ENCODE results near the gene SOX5.

SOX5 gene

DNA sequence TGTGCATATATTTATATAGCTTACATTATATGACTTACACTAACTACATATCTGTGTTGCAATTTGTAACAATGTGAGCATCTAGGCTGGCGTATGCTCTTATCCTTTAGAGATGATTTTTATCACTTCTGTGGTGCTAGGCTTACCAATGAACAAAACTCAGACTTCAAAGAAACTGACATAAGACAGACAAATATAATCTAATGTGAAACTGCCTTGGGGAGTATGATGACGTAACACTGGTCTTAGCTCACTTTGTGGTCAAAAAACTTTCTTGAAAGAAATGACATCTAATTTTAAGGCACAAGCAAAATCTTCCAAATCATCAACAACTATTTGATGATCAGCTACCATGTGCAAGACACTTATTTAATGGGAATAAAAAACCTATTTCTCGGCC, 50.0 kb downstream of the SOX5 start:
- Histone ChIP-seq H2AK5ac (ENCODE audit: low read length, severe bottlenecking) (no peak overlapping the region), H2BK5ac (ENCODE audit: low read depth, low read length, poor library complexity, severe bottlenecking) (no peak overlapping the region), H2AFZ (ENCODE audit: low read depth, low read length) (no peak overlapping the region), H3K79me1 (replicated peaks; ENCODE audit: low read length, poor library complexity, severe bottlenecking) (no peaks in the 10 kb centered on the region), H3K36me3 (ENCODE audit: control insufficient read depth in 1 of 2, insufficient read depth in 2 of 2, low read depth in 1 of 2, low read length in 2 of 2) (no peaks in the 10 kb centered on the region), H3K27me3 (ENCODE audit: control insufficient read depth in 1 of 2, insufficient read depth in 1 of 2, low read length in 2 of 2) (no peaks in the 10 kb centered on the region), H2BK12ac (ENCODE audit: low read length in 2 of 2) (no peak overlapping the region), H3K4me1 (ENCODE audit: control insufficient read depth, insufficient read depth, low read depth, low read length) (no peaks in the 10 kb centered on the region), H3K27ac (ENCODE audit: low read length, poor library complexity, severe bottlenecking) (no peak overlapping the region), H3K23ac (ENCODE audit: low read length in 2 of 2) (no peak overlapping the region), H3K14ac (ENCODE audit: low read length in 2 of 2) (no peak overlapping the region), H3K9ac (ENCODE audit: low read length) (no peak overlapping the region), H4K91ac (ENCODE audit: low read length) (no peak overlapping the region), H2BK15ac (ENCODE audit: low read depth, poor library complexity, severe bottlenecking) (no peak overlapping the region), H3K4me3 (ENCODE audit: insufficient read depth in 1 of 2, low read depth in 1 of 2, low read length in 2 of 2) (no peak overlapping the region), H2BK120ac (ENCODE audit: low read depth, low read length) (no peak overlapping the region), H3K9me3 (ENCODE audit: control insufficient read depth, low read length) (no peaks in the 10 kb centered on the region), H3K4me2 (ENCODE audit: low read length, poor library complexity, severe bottlenecking) (no peak overlapping the region), H3K18ac (ENCODE audit: low read depth in 1 of 2, low read length in 2 of 2) (no peak overlapping the region), H4K8ac (ENCODE audit: low read length) (no peak overlapping the region), H3K4ac (ENCODE audit: low read depth in 1 of 2, low read length in 2 of 2) (no peak overlapping the region)
- WGBS: 88% methylated on average over 1 of the region's 3 CpGs
- peak; percentile 50 for DNase-seq

- no peak overlapping the region for H2BK15ac ChIP-seq (ENCODE audit: low read depth, poor library complexity, severe bottlenecking)
- no peak overlapping the region for H2BK12ac ChIP-seq (ENCODE audit: low read length in 2 of 2)
- no peak overlapping the region for H3K4ac ChIP-seq (ENCODE audit: low read depth in 1 of 2, low read length in 2 of 2)
- no peak overlapping the region for H2AK5ac ChIP-seq (ENCODE audit: low read length, severe bottlenecking)
- H3K4me3 ChIP-seq (ENCODE audit: insufficient read depth in 1 of 2, low read depth in 1 of 2, low read length in 2 of 2): no peak overlapping the region
- no peak overlapping the region for H3K9ac ChIP-seq (ENCODE audit: low read length)
- H4K8ac ChIP-seq (ENCODE audit: low read length): no peak overlapping the region
- H3K9me3 ChIP-seq (ENCODE audit: control insufficient read depth, low read length): no peaks in the 10 kb centered on the region
- H3K27ac ChIP-seq (ENCODE audit: low read length, poor library complexity, severe bottlenecking): no peak overlapping the region
- no CpG with 5 or more reads among the region's 1 CpG for WGBS
- H3K4me1 ChIP-seq (ENCODE audit: control insufficient read depth, insufficient read depth, low read depth, low read length): no peaks in the 10 kb centered on the region
- H3K36me3 ChIP-seq (ENCODE audit: control insufficient read depth in 1 of 2, insufficient read depth in 2 of 2, low read depth in 1 of 2, low read length in 2 of 2): no peaks in the 10 kb centered on the region
- H3K27me3 ChIP-seq (ENCODE audit: control insufficient read depth in 1 of 2, insufficient read depth in 1 of 2, low read length in 2 of 2): no peaks in the 10 kb centered on the region
- no peak overlapping the region for H2AFZ ChIP-seq (ENCODE audit: low read depth, low read length)
- no peak overlapping the region for H3K4me2 ChIP-seq (ENCODE audit: low read length, poor library complexity, severe bottlenecking)
- no peak overlapping the region for H3K18ac ChIP-seq (ENCODE audit: low read depth in 1 of 2, low read length in 2 of 2)
- no peak overlapping the region for H2BK5ac ChIP-seq (ENCODE audit: low read depth, low read length, poor library complexity, severe bottlenecking)
- H3K23ac ChIP-seq (ENCODE audit: low read length in 2 of 2): no peak overlapping the region
- DNase-seq: no peak
- no peak overlapping the region for H3K14ac ChIP-seq (ENCODE audit: low read length in 2 of 2)
- H2BK120ac ChIP-seq (ENCODE audit: low read depth, low read length): no peak overlapping the region
- no peak overlapping the region for H4K91ac ChIP-seq (ENCODE audit: low read length)
- H3K79me1 ChIP-seq (replicated peaks; ENCODE audit: low read length, poor library complexity, severe bottlenecking): no peaks in the 10 kb centered on the region
Observed at GRCh38 chr12:23898121-23898520, 51.3 kb downstream of the SOX5 start.

- Histone ChIP-seq H3K23ac (ENCODE audit: low read length in 2 of 2) (no peak overlapping the region), H3K14ac (ENCODE audit: low read length in 2 of 2) (no peak overlapping the region), H3K4ac (ENCODE audit: low read depth in 1 of 2, low read length in 2 of 2) (no peak overlapping the region), H3K9me3 (ENCODE audit: control insufficient read depth, low read length) (no peaks in the 10 kb centered on the region), H3K18ac (ENCODE audit: low read depth in 1 of 2, low read length in 2 of 2) (no peak overlapping the region), H3K27me3 (ENCODE audit: control insufficient read depth in 1 of 2, insufficient read depth in 1 of 2, low read length in 2 of 2) (no peaks in the 10 kb centered on the region), H3K27ac (ENCODE audit: low read length, poor library complexity, severe bottlenecking) (no peak overlapping the region), H3K9ac (ENCODE audit: low read length) (no peak overlapping the region), H2AK5ac (ENCODE audit: low read length, severe bottlenecking) (no peak overlapping the region), H2BK12ac (ENCODE audit: low read length in 2 of 2) (no peak overlapping the region), H2AFZ (ENCODE audit: low read depth, low read length) (no peak overlapping the region), H3K36me3 (ENCODE audit: control insufficient read depth in 1 of 2, insufficient read depth in 2 of 2, low read depth in 1 of 2, low read length in 2 of 2) (no peaks in the 10 kb centered on the region), H3K79me1 (replicated peaks; ENCODE audit: low read length, poor library complexity, severe bottlenecking) (no peaks in the 10 kb centered on the region), H3K4me1 (ENCODE audit: control insufficient read depth, insufficient read depth, low read depth, low read length) (no peaks in the 10 kb centered on the region), H4K8ac (ENCODE audit: low read length) (no peak overlapping the region), H2BK120ac (ENCODE audit: low read depth, low read length) (no peak overlapping the region), H4K91ac (ENCODE audit: low read length) (no peak overlapping the region), H3K4me2 (ENCODE audit: low read length, poor library complexity, severe bottlenecking) (no peak overlapping the region), H2BK15ac (ENCODE audit: low read depth, poor library complexity, severe bottlenecking) (no peak overlapping the region), H3K4me3 (ENCODE audit: insufficient read depth in 1 of 2, low read depth in 1 of 2, low read length in 2 of 2) (no peak overlapping the region), H2BK5ac (ENCODE audit: low read depth, low read length, poor library complexity, severe bottlenecking) (no peak overlapping the region)
- DNase-seq: no peak
- WGBS: 100% methylated on average over 2 of the region's 5 CpGs
Observed at GRCh38 chr12:23895792-23896218, 53.7 kb downstream of the SOX5 start.

GRCh38 chr12:23893611-23894010, 55.9 kb downstream of the SOX5 start:
- no peak overlapping the region for H3K9ac ChIP-seq (ENCODE audit: low read length)
- H3K79me1 ChIP-seq (replicated peaks; ENCODE audit: low read length, poor library complexity, severe bottlenecking): no peaks in the 10 kb centered on the region

More at GRCh38 chr12:23893611-23894010, 55.9 kb downstream of the SOX5 start:
- Histone ChIP-seq H3K27ac (ENCODE audit: low read length, poor library complexity, severe bottlenecking) (no peak overlapping the region), H2AK5ac (ENCODE audit: low read length, severe bottlenecking) (no peak overlapping the region), H2BK120ac (ENCODE audit: low read depth, low read length) (no peak overlapping the region), H4K8ac (ENCODE audit: low read length) (no peak overlapping the region), H3K4me3 (ENCODE audit: insufficient read depth in 1 of 2, low read depth in 1 of 2, low read length in 2 of 2) (no peak overlapping the region), H3K4me1 (ENCODE audit: control insufficient read depth, insufficient read depth, low read depth, low read length) (no peaks in the 10 kb centered on the region), H2AFZ (ENCODE audit: low read depth, low read length) (no peak overlapping the region), H3K9me3 (ENCODE audit: control insufficient read depth, low read length) (no peaks in the 10 kb centered on the region), H3K4me2 (ENCODE audit: low read length, poor library complexity, severe bottlenecking) (no peak overlapping the region), H2BK12ac (ENCODE audit: low read length in 2 of 2) (no peak overlapping the region), H3K36me3 (ENCODE audit: control insufficient read depth in 1 of 2, insufficient read depth in 2 of 2, low read depth in 1 of 2, low read length in 2 of 2) (no peaks in the 10 kb centered on the region), H2BK15ac (ENCODE audit: low read depth, poor library complexity, severe bottlenecking) (no peak overlapping the region), H4K91ac (ENCODE audit: low read length) (no peak overlapping the region), H3K27me3 (ENCODE audit: control insufficient read depth in 1 of 2, insufficient read depth in 1 of 2, low read length in 2 of 2) (no peaks in the 10 kb centered on the region), H3K18ac (ENCODE audit: low read depth in 1 of 2, low read length in 2 of 2) (no peak overlapping the region), H3K14ac (ENCODE audit: low read length in 2 of 2) (no peak overlapping the region), H2BK5ac (ENCODE audit: low read depth, low read length, poor library complexity, severe bottlenecking) (no peak overlapping the region), H3K4ac (ENCODE audit: low read depth in 1 of 2, low read length in 2 of 2) (no peak overlapping the region), H3K23ac (ENCODE audit: low read length in 2 of 2) (no peak overlapping the region)
- DNase-seq: no peak
- WGBS: 93% methylated on average over 1 of the region's 1 CpG
